GDM1 (cell line): ENCODE data around the gene ABRACL.
"Not testable (repeated sequence)": the region's sequence is repeated elsewhere in the genome, so short reads cannot be mapped to it uniquely, and the experiment has no call there.

Source experiments
- DNase-seq: peaks from one replicate; lab custom pipeline; 2025; lab: John Stamatoyannopoulos, UW

ABRACL gene

GRCh38 chr6:139011980-139012379 is 16.6 kb upstream of the ABRACL start:
- no peak for DNase-seq

DNA sequence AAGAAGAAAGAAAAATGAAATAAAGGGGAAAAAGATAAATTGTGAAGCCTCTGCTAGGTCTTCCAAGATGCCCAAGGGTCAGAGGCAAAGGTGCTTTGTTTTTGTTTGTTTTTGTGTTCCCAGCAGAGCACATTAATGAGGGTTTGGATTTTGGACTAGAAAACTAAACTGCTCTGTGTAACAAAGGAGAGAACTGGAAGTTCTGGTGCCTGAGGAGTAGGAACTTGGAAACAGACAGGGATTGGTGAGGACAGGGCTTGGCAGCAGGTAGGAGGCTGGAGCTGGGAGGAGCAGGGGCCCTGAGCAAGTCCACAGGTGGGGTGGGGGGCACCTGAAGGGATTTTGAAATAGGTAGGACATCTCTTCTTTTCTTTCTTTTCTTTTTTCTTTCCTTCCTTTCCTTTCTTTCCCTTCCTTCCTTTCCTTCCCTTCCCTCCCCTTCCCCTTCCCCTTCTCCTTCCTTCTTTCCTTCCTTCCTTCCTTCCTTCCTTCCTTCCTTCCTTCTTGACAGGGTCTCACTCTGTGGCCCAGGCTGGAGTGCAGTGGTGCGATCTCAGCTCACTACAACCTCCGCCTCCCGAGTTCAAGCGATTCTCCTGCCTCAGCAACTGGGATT is 15.3 kb upstream of the ABRACL start:
- DNase-seq = no peak

DNA sequence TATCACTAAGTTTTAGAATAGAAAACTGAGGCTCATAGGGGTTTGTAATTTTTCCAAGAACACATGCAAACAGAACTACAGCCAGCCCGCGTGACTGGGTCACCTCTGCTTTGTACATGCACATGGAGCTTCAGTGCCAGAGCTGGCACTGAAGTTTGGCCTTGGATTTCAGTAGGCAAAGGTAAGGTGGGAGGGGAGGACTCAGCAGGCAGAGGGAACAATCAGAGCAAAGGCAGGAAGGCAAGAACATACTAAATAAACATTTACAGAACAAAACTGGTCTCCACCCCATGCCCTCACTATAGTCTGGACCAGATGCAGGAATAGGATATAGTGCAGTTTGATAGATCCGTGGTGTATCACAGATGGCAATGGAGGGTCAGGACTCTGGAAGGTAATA is 13.6 kb upstream of the ABRACL start:
- DNase-seq = no peak

GRCh38 chr6:139016337-139017213 is 12.0 kb upstream of the ABRACL start:
- no peak for DNase-seq

DNA sequence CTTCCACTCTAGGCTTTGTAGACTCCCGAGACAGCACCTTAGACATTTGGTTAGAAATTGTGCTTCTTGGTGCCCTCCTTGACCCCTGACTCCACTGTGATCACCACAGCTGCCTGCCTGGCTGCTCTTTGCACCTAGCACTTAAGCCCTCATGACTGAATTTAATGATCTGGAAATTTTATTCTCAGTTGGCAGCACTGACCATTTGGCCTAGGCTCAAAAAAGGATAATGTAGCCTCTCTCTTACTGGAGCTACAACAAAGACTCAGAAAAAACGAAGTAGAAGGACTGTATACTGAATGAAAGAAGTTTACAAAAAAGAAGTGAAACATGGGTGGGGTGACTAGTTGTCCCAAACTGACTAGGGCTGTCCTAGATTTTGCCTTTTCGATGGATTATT is 11.3 kb upstream of the ABRACL start:
- no peak for DNase-seq

GRCh38 chr6:139019722-139020121 is 8.8 kb upstream of the ABRACL start:
- no peak for DNase-seq

GRCh38 chr6:139020689-139021088 is 7.9 kb upstream of the ABRACL start:
- DNase-seq = no peak

DNA sequence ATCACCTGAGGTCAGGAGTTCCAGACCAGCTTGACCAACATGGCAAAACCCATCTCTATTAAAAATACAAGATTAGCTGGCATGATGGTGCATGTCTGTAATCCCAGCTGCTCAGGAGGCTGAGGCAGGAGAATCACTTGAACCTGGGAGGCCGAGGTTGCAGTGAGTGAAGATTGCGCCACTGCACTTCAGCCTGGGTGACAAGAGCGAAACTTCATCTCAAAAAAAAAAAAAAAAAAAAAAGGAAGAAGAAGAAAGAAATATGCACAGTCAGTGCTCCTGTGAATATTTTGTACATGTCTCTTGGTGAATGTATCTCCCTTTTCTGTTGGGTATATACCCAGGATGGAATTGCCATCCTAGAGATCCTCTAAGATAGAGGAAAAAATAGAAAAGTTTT is 3.1 kb upstream of the ABRACL start:
- DNase-seq = not testable (repeated sequence)

GRCh38 chr6:139027620-139028182 is 844 bp upstream of the ABRACL start:
- DNase-seq = no peak

GRCh38 chr6:139028215-139028657 is 309 bp upstream of the ABRACL start:
- no peak for DNase-seq

- no peak for DNase-seq
These were observed 1.1 kb downstream of the ABRACL start for GRCh38 chr6:139029470-139030227.

DNA sequence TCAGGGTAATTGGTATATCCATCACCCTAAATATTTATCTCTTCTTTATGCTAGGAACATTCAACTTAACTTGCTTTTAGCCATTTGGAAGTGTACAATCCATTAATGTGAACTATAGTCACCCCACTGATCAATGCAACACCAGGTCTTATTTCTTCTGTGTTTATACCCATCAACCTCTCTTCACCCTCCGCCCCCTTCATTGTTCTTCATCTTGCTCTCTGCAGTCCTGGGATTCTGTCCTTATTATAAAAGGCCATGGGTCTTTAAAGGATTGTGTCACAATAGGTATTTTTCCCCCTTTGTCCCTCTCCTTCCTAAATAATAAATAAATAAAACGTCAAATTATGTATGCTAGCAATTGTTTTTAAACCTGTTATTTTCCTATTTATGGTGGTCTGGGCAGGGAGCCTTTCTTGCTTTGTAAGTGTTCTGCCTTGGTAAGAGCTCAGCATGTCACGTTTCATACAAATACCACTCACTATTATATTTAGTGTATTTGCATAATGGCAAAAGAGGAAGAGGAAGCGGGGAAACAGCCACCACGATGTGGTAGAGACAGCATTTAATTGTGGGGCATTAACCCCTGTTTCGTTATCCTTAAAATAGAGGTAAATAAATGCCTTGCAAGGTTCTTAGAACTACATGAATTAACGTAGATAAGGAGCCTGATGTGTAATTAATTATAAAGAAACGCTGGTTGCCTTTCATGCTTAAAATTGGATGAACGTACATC is 1.9 kb downstream of the ABRACL start:
- peak; percentile 17 for DNase-seq

DNA sequence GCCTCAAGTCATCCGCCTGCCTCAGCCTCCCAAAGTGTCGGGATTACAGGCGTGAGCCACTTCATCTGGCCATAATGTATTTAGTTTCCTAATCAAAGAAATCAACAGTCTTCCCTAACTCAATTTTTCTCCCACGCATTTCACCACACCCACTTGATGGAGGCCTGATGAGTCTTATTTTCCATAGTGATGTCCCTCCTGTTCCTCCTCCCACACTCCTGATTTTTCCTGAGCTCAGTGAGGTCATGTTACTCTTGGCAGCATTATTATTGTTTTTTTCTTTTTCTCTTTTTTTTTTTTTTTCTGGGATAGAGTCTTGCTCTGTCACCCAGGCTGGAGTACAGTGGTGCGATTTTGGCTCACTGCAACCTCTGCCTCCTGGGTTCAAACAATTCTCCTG is 8.9 kb downstream of the ABRACL start:
- no peak for DNase-seq

- DNase-seq = no peak
These were observed 15.7 kb downstream of the ABRACL start for GRCh38 chr6:139044250-139044649.

- DNase-seq = no peak
These were observed 19.1 kb downstream of the ABRACL start for GRCh38 chr6:139047677-139048076.

DNA sequence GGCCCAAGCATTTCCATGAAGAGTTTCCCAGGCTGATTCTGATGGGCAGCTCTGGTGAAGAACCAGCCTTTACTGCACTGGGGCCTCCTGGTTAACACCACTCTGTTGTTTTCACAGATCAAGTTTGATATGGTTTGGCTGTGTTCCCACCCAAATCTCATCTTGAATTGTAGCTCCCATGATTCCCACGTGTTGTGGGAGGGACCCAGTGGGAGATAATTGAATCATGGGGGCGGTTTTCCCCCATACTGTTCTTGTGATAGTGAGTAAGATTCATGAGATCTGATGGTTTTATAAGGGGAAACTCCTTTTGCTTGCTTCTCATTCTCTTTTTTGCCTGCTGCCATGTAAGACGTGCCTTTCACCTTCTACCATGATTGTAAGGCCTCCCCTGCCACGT is 20.4 kb downstream of the ABRACL start:
- not testable (repeated sequence) for DNase-seq

- DNase-seq = not testable (repeated sequence)
These were observed 21.7 kb downstream of the ABRACL start for GRCh38 chr6:139050131-139050769.

DNA sequence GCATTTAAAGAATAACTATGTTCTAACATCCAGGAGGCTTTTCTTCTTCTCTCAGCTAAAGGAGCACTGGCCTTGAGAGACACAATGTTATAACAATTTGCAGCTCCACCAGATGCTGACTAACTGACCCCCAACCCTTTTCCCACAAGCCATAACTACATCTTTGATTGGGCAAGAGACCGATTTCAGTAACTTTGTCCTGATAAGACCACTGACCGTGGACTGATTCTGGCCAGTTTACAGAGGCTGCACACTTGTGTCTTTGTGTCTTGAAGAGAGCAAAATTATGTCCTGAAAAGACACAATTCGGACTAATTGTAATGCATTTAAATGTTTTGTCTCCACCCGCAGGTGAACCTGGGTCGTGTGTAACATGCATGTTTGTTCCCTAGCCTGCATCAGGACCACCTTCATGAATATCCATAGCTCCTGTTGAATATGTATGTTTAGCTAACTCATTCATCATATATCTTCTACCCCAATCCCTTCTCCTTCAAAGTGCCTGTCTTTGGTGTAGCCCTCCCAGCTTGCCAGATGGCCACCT is 22.3 kb downstream of the ABRACL start:
- DNase-seq = no peak

DNA sequence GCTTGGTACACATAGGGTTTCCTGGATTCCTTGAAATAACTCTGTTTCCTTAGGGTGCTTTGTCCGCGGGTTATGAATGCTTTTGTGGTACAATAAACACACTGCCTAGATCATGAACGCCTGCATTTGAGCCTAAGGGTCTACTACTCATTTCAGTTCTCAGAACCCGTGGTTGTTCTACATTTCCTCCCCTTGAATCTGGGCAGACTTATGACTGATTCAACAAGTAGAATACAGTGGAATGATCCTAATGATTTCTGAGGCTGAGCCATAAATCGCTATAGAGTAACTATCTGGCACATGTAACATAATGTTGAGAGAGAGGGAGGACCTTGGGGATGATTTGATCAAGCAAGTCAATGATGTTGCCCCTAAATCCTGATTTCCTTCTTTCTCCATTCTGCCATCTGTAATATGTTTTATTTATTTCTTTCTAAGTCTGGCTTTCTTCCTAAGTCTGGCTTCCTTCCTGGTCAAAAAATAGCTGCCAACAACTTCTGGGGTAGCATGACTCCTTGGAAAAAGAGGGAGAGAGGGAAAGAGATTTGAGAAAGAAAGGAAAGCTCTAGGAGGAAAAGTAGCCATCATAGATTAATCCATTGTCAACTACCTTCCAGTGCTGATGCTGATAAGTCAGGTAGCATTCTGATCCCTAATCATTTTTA is 23.0 kb downstream of the ABRACL start:
- no peak for DNase-seq

- DNase-seq = no peak
These were observed 24.8 kb downstream of the ABRACL start for GRCh38 chr6:139053382-139053781.
